Hippocampal formation (tissue), 2 donors: ENCODE measurements around the gene MAP2K3.
"Not testable (repeated sequence)": the region's sequence is repeated elsewhere in the genome, so short reads cannot be mapped to it uniquely, and the experiment has no call there.

ENCODE experiments used
- DNase-seq, 2 donors: peaks; one replicate each; lab custom pipeline; 2025; lab: John Stamatoyannopoulos, UW

Gene MAP2K3

DNA sequence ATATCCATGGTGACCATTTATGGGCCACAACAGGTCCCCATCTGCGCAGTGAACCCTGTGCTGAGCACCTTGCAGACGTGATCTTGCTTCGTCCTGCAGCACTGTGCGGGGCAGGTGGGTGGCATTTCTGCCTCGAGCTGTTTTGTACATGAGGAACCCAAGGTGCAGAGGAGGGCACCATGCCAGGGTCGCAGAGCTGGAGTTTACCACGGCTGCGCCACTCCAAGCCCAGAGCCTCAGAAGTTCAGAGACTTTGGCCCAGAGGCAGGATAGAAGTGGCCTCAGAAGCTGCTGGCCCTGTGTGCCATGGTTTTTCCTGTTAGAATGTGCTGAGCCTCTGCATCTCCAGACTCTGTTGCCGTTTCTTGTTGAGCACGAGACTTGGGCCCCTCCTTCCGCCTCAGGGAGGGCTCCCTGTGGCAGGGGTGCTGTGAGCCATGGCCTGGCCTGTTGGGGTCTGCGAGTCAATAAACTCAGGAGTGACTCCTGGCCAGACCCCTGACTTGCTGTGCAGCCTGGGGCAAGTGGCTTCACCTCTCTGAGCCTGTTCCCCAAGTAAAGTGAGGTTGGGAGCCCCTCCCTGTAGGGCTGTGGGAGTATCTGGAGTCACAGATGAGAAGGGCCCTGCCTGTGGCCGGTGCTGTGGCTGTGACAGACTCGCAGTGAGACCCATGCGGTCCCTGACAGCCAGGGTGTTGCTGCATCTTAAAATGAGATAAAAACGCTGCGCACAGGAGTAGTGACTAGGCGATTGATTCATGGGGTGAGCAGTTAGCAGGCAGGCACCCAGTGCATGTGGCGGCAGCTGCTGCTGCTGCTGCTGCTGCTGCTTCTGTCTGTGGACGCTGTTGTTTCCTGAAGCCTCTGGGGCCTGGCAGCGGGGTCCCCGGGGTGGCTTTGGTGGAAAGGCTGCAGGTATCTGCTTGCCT lies 11.8 kb downstream of the MAP2K3 start:
- DNase-seq = no peak

DNA sequence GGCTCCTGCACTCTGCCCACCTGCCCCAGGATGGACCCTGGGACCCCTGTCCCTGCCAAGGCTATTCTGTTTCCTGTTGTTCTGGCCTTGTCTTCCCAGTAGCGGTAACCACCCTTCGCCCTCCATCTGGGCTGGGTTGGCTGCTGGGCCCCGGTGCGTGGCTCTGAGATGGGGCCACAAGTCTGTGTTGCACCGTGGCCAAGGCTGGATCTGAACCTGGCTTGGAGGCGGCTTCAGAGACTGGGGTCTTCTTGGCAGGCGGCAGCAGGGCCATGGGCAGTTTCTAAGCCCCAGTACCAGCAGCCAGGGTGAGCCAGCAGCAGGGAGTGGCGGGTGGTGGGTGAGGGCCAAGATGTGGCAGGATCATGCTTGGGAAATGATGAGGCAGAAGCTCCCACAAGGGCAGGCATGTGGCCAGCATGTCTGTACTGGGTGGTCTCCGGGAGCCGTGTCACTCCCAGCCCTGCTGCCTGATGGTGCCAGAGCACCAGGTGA lies 12.6 kb downstream of the MAP2K3 start:
- no peak for DNase-seq

DNA sequence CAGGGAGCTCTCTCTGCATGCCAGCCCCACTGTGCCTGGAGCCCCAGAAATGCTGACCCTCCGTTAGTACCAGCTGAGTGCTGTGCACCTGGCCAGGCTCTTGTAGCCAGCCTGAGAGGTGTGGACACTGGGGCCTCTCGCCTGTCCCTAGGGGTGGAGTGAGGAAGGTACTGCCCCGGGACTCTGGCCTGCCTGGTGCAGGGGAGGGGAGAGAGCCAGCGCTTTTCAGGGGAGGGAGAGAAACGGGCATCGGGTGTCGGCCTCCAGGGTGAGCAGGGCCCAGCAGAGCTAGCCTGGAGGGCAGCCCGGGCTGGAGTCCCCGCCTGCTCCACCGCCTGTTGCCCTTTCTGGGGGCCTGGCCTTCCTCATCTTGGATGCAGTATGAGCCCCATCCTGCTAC lies 13.1 kb downstream of the MAP2K3 start:
- no peak for DNase-seq

DNA sequence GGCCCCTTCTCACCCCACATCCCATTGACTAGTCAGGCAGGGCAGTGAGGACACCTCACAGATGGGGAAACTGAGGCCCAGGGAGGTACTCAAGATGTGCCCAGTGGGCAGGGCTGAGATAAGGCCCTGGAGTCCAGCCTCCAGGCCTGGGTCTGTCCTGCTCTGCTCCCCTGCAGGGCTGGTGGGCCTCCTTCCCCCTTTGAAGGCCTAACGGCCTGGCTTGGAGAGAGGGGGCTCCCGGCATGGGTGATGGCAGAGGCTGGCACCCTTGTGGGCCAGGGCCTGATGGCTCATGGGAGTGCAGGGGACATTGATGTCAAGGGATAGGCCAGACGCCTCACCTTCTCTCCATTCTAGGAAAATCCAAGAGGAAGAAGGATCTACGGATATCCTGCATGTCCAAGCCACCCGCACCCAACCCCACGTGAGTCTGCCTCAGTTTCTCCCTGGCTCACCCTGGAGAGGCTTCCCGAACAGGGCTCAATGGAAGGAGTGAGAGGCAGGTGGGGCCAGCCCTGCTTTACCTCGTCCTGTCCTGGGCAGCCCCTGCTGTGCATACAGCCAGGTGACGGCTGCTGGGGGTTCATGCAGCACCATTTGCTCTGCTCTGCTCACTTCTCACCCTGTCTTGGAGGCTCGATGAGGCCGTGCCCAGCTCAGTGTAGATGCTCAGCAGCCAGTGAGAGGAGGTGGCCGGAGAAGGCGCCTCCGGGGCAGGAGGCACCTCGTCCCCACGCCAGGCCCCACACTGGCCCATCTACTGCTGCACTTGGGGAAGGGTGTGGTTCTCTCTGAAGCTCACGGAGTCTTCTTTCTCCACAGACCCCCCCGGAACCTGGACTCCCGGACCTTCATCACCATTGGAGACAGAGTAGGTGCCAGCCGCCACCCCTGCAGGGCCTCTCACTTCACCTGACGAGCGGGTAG lies 13.8 kb downstream of the MAP2K3 start:
- no peak for DNase-seq

DNA sequence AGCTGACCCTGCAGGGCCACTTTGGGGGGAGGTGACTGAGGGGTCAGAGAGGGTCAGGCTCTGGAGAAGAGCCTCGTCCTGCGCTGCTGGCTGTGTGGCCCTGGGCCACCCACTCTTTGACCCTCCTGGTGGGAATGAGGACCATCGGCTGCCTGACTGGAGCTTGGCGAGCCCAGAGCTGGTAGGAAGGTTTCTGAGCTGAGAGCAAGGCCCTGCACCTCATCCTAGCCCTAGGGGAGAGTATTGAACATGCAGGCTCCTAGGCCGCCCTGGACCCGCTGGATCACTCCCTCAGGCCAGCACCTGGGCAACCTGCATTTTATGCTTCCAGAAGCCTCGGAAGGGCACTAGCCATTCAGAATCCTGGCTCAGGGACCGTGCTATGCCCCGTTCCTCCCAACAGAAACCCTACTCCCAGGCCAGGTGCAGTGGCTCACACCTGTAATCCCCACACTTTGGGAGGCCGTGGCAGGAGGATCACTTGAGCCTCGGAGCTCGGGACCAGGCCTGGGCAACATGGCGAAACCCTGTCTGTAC lies 14.5 kb downstream of the MAP2K3 start:
- DNase-seq = no peak

GRCh38 chr17:21299981-21300600 lies 15.6 kb downstream of the MAP2K3 start:
- DNase-seq = no peak

DNA sequence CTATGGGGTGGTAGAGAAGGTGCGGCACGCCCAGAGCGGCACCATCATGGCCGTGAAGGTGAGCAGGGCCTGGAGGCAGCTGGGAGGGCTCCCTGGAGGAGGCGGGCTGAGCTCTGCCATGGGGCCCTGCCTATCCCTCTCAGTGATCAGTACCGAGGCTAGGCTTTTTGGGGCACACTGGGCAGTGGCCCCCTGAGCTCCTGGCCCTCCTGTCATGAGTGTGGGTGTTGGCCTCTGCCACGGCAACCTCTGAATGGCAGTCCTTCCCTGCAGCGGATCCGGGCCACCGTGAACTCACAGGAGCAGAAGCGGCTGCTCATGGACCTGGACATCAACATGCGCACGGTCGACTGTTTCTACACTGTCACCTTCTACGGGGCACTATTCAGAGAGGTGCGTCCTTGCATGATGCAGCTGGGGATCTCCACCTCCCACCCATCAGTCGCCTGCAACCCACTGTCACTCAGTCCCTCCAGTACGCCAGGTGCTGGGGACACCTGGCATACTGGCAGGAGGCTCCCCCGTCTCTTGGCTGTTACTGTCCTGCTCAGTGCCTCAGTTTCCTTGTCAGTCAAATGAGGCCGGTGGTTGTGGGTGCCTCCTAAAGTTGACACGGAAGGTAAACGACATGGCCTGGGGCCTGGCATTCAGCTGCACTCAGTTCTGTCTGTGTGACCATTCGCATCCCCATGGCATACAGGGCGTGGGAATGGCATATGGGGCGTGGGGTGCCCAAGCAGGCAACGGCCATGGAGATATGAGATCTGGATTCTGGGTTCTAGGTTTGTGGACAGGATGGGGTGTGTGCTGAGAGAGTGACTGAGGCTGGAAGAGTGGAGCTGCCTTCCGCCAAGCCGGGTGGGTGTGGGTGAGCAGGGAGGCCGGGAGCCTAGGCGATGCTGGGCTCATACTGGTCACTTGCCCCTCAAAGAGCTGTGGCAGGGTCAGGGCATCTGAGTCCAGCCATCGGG lies 16.4 kb downstream of the MAP2K3 start:
- no peak for DNase-seq

GRCh38 chr17:21301593-21302550 lies 17.4 kb downstream of the MAP2K3 start:
- DNase-seq = no peak

- no peak for DNase-seq
Measured at GRCh38 chr17:21302711-21303425, 18.4 kb downstream of the MAP2K3 start.

GRCh38 chr17:21303441-21304065 lies 19.0 kb downstream of the MAP2K3 start:
- DNase-seq = no peak

DNA sequence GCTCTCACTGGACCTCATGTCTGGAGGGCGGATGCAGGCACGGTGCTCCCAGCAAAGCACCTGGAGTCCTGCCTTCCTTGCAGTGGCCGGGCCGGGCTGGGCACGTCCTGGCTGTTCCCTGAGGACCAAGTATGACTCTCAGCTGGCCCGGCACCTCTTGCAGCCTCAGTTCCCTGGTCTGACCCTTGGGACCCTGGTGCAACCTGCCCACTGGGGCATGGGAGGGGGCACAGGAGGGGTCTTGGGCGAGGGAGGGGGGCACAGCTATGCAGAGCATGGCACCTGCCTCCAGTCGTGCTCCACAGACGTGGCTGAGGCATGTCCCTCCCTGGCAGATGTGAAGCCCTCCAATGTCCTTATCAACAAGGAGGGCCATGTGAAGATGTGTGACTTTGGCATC lies 19.6 kb downstream of the MAP2K3 start:
- DNase-seq = no peak

DNA sequence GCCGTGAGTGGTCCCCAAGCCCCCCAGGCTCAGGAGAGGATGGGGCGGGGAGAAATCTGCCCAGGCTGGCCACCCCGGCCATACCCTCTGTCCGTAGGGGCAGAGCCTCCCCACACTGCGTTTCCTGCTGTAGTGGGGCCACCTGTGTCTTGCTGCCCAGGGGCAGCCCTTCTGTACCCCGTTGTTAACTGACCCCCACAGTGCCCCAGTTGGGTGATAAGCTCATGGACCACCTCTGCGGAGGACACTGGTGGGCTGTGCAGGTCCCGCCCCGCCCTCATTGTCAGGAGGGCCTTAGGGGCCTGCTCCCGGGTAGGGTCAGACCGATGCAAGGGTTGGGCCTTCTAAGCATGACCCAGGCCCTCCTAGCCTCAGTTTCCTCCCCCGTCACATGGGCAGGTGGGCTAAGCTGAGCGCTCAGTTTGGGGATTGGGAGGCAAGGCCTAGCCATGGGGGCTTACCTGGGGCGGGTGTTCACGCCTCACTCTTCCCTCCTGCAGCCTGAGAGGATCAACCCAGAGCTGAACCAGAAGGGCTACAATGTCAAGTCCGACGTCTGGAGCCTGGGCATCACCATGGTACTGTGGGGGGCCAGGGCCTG lies 20.1 kb downstream of the MAP2K3 start:
- not testable (repeated sequence) for DNase-seq

GRCh38 chr17:21305431-21306180 lies 21.1 kb downstream of the MAP2K3 start:
- not testable (repeated sequence) for DNase-seq

DNA sequence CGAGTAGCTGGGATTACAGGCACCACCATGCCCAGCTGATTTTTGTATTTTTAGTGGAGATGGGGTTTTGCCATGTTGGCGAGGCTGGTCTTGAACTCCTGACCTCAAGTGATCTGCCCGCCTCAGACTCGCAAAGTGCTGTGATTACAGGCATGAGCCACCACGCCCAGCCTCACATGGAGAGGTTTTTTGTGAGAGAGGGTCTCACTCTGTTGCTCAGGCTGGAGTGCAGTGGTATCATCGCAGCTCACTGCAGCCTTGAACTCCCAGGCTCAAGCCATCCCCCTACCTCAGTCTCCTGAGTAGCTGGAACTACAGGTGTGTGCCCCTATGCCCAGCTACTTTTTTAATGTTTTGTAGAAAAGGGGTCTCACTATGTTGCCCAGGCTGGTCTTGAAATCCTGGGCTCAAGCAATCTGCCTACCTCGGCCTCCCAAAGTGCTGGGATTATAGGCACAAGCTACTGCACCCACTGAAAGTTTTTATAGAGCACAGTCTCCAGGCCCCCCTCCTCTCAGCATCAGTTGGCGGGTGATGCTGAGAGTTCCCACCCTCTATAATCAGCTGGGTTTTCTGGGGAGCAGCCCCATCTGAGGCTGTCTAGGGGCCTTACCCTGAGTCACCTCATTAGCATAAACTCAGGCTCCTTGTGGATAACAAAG lies 22.2 kb downstream of the MAP2K3 start:
- not testable (repeated sequence) for DNase-seq

- DNase-seq = not testable (repeated sequence)
Measured at GRCh38 chr17:21307273-21307625, 22.7 kb downstream of the MAP2K3 start.

GRCh38 chr17:21308931-21309381 lies 24.4 kb downstream of the MAP2K3 start:
- not testable (repeated sequence) for DNase-seq
